HK-2 (cell line): ENCODE measurements around the gene RNF222.

ENCODE experiments used
- DNase-seq: peaks from one replicate; pipeline ENCODE4 v3.0.0-alpha.2; 2018; ENCODE audit not compliant: unreplicated experiment

The RNF222 gene

DNA sequence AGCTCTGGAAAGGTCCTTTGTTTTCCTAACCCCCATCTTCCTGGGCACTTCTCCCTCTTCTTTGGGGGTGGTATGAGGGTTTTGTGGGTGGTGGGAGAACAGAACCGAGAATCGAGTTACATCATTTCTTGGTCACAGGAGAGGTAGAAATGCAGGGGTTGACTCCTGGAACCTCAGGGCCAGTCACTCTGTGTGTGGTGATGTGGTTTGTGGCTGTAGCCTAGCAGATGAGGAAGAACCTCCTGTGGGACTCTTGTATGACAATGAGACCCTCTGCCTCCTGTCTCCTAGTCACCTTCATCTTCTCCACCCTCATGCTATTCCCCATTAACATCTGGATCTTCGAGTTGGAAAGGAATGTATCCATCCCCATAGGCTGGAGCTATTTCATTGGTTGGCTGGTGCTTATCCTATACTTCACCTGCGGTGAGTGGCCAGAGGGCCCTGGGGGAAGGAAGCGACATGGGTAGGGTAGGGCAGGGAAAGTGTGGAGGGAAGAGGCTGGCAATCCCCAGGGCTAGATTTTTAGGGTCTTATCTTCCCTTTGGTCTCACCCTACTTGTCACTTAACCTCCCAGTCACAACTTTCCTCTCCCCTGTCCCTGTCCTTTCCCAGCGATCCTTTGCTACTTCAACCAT lies 52.5 kb downstream of the RNF222 start:
- no peak for DNase-seq

DNA sequence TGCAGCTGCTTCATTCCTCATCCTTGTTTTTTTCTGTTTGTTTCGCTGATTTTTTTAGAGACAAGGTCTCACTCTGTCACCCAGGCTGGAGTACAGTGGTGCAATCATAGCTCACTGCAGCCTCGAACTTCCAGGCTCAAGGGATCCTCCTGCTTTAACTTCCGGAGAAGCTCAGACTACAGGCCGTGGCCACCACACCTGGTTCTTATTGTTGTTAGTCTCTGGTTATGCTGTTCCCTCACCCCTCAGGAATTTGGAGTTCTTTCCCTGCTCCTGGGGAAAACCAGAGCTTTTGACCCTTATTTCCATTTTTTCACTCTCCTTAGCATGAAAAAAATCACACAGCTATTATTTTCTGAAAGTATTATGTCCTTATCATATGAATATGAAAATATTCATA lies 56.2 kb downstream of the RNF222 start:
- no peak for DNase-seq
